ENCODE results near the gene DNAH8. TPM values are rescaled to one million over a fixed set of nuclear protein-coding genes. Genes with fewer than 3 reads are reported as not detected.
A peak's percentile ranks its signal among the peaks of the same experiment; 100 is the strongest.

Gene DNAH8
- total RNA-seq, 1 donor from 2014 or later, result 0.05 TPM

DNA sequence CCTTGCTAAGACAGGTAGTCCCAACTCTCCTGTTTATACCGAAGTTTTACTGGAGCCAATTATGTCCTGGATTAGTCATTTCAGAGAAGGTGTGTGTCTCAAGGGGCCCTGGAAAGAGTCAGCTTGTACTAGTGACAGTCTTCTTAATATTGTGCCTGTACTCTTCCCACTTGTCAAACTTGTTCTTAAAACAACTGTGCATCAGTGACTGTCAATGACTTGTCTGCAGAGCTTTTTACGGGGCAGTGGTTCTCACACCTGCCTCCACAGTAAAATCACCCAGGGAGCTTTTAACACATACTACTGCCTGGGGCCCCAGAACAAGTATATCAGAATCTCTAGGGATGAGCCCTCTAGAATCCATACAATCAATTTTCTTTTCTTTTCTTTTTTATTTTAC, 305.0 kb downstream of the DNAH8 start:
- TF ChIP-seq, protein P1, sequence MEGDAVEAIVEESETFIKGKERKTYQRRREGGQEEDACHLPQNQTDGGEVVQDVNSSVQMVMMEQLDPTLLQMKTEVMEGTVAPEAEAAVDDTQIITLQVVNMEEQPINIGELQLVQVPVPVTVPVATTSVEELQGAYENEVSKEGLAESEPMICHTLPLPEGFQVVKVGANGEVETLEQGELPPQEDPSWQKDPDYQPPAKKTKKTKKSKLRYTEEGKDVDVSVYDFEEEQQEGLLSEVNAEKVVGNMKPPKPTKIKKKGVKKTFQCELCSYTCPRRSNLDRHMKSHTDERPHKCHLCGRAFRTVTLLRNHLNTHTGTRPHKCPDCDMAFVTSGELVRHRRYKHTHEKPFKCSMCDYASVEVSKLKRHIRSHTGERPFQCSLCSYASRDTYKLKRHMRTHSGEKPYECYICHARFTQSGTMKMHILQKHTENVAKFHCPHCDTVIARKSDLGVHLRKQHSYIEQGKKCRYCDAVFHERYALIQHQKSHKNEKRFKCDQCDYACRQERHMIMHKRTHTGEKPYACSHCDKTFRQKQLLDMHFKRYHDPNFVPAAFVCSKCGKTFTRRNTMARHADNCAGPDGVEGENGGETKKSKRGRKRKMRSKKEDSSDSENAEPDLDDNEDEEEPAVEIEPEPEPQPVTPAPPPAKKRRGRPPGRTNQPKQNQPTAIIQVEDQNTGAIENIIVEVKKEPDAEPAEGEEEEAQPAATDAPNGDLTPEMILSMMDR (IDR thresholded peaks at IDR 0.05), result no peak
- no peaks in the 10 kb centered on the region for H3K9me3 Mint-ChIP-seq (ENCODE audit: low read depth)
- H3K27ac Mint-ChIP-seq (ENCODE audit: unreplicated experiment), result no peak overlapping the region
- H3K27me3 Mint-ChIP-seq (ENCODE audit: low read depth), result peaks cover 8% of the 10 kb centered on the region
- no peak for DNase-seq (ENCODE audit: low spot score)
- H3K36me3 Mint-ChIP-seq (ENCODE audit: low read depth), result no peaks in the 10 kb centered on the region
- H3K4me1 Mint-ChIP-seq (ENCODE audit: low read depth), result no peaks in the 10 kb centered on the region
- H3K4me3 Mint-ChIP-seq (ENCODE audit: unreplicated experiment), result no peak overlapping the region

DNA sequence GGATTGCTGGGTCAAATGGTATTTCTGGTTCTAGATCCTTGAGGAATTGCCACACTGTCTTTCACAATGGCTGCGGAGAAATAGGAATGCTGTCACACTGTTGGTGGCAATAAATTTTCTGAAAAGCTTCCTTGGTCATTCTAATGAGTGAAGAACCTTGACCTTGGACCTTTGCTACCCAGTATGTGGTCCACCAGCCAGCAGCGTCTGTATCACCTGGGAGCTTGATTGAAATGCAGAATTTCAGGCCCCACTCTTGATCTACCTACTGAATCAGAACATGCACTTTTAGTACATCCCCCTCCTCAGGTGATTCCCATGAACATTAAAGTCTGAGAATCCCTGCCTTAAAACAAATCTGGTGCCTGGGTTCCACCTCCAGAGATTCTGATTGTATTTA, 305.9 kb downstream of the DNAH8 start:
- Mint-ChIP-seq H3K27ac (ENCODE audit: unreplicated experiment) (no peak overlapping the region), H3K36me3 (ENCODE audit: low read depth) (no peaks in the 10 kb centered on the region), H3K4me1 (ENCODE audit: low read depth) (no peaks in the 10 kb centered on the region), H3K9me3 (ENCODE audit: low read depth) (no peaks in the 10 kb centered on the region), H3K27me3 (ENCODE audit: low read depth) (peaks cover 11% of the 10 kb centered on the region), H3K4me3 (ENCODE audit: unreplicated experiment) (no peak overlapping the region)
- no peak for DNase-seq (ENCODE audit: low spot score)
- TF ChIP-seq, protein P1 (IDR thresholded peaks at IDR 0.05), result no peak

DNA sequence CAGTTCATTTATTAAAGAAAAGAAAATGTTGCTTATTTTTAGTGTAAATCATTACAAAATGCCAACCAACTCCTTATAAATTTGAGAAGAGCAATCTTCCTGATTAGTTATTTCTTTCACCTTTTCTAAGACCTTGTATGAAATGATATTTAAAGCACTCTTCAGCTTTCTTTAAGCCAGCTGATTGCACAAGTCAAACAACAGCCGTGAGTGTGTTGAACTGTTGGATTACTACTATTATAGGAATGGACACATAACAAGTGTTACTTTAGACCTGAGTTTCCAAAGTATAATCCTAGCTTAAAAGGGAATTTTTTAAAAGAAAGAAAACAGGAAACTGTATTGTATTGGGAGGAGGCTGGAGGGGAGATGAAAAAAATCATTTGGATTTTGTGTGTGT, 306.7 kb downstream of the DNAH8 start:
- no peak for DNase-seq (ENCODE audit: low spot score)
- no peaks in the 10 kb centered on the region for H3K4me1 Mint-ChIP-seq (ENCODE audit: low read depth)
- H3K27me3 Mint-ChIP-seq (ENCODE audit: low read depth), result peaks cover 17% of the 10 kb centered on the region
- TF ChIP-seq, protein P1 (IDR thresholded peaks at IDR 0.05), result no peak
- no peaks in the 10 kb centered on the region for H3K36me3 Mint-ChIP-seq (ENCODE audit: low read depth)
- no peaks in the 10 kb centered on the region for H3K9me3 Mint-ChIP-seq (ENCODE audit: low read depth)
- no peak overlapping the region for H3K27ac Mint-ChIP-seq (ENCODE audit: unreplicated experiment)
- no peak overlapping the region for H3K4me3 Mint-ChIP-seq (ENCODE audit: unreplicated experiment)

- H3K36me3 Mint-ChIP-seq (ENCODE audit: low read depth), result no peaks in the 10 kb centered on the region
- TF ChIP-seq, protein P1 (IDR thresholded peaks at IDR 0.05), result no peak
- peaks cover 35% of the 10 kb centered on the region for H3K27me3 Mint-ChIP-seq (ENCODE audit: low read depth)
- no peak overlapping the region for H3K4me3 Mint-ChIP-seq (ENCODE audit: unreplicated experiment)
- H3K9me3 Mint-ChIP-seq (ENCODE audit: low read depth), result no peaks in the 10 kb centered on the region
- no peak overlapping the region for H3K27ac Mint-ChIP-seq (ENCODE audit: unreplicated experiment)
- no peak for DNase-seq (ENCODE audit: low spot score)
- no peaks in the 10 kb centered on the region for H3K4me1 Mint-ChIP-seq (ENCODE audit: low read depth)
Measured at GRCh38 chr6:39026175-39026574, 311.1 kb downstream of the DNAH8 start.

DNA sequence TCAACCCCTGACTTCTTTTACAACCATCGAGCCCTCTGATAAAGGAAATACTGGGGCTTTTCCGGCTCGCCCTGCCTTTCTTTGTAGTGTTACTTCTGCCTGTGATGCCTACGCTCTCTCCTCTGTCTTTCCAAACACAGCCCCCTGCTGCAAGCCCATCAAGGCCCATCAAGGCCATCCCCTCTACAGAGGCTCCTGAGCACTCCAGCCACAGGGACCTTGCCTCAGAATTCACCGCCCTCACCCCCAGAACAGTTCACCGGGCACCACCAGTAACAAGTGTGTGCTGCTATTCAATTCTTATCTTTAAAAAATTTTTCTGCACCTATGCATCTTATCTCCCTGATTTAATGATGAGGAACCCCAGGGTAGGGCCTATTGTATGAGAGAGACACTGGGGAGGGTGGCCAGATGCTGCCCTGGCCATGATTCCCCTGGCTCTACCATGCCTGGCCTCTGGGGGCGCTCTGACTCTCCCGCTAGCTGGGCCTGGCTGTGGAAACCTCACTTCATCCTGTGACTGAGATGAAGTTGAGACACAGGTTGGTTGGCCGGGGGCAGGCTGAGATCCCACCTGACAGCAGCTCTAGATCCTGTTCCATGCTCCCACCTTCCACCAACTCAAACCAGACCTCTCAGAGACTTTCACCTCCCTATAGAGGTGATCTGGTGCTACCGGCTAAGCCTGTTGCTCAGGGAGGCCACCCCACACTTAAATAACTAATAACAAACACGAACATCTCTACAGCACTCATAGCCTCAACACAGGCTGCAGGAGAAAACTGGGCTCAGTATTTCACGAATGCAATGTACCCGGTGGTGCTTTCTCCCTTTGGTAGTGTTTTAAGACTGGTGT, 314.3 kb downstream of the DNAH8 start:
- H3K4me1 Mint-ChIP-seq (ENCODE audit: low read depth), result no peaks in the 10 kb centered on the region
- H3K4me3 Mint-ChIP-seq (ENCODE audit: unreplicated experiment), result no peak overlapping the region
- no peaks in the 10 kb centered on the region for H3K9me3 Mint-ChIP-seq (ENCODE audit: low read depth)
- H3K27me3 Mint-ChIP-seq (ENCODE audit: low read depth), result peaks cover 56% of the 10 kb centered on the region
- DNase-seq (ENCODE audit: low spot score), result no peak
- TF ChIP-seq, protein P1 (IDR thresholded peaks at IDR 0.05), result peak; percentile 73
- no peak overlapping the region for H3K27ac Mint-ChIP-seq (ENCODE audit: unreplicated experiment)
- no peaks in the 10 kb centered on the region for H3K36me3 Mint-ChIP-seq (ENCODE audit: low read depth)

All from chondrocyte (in vitro differentiated cells).